NCI-H226 (cell line): ENCODE results near the gene ZNF197.
A peak's percentile ranks its signal among the peaks of the same experiment; 100 is the strongest.
"Not testable (repeated sequence)": the region's sequence is repeated elsewhere in the genome, so short reads cannot be mapped to it uniquely, and the experiment has no call there.

Source experiments
- DNase-seq: peaks from one replicate; pipeline ENCODE4 v3.0.0-alpha.2; 2015

The ZNF197 gene

GRCh38 chr3:44624749-44625480 is at the start of gene ZNF197:
Gene ZNF197 (plus strand): TSS chr3:44625036. CDS start chr3:44629155, 4,119 bp downstream.
- DNase-seq = peak; percentile 87

GRCh38 chr3:44576613-44577012 is 48.2 kb upstream of the ZNF197 start:
- DNase-seq = no peak

GRCh38 chr3:44577354-44577952 is 47.4 kb upstream of the ZNF197 start:
- DNase-seq = not testable (repeated sequence)

GRCh38 chr3:44578316-44578715 is 46.5 kb upstream of the ZNF197 start:
- DNase-seq = not testable (repeated sequence)

GRCh38 chr3:44578924-44579515 is 45.8 kb upstream of the ZNF197 start:
- DNase-seq = not testable (repeated sequence)

GRCh38 chr3:44579749-44580148 is 45.1 kb upstream of the ZNF197 start:
- not testable (repeated sequence) for DNase-seq

GRCh38 chr3:44580971-44581370 is 43.9 kb upstream of the ZNF197 start:
- DNase-seq = not testable (repeated sequence)

- DNase-seq = no peak
Observed at GRCh38 chr3:44584646-44585501, 40.0 kb upstream of the ZNF197 start, which contains the start of gene ZNF660. Gene ZNF660 (plus strand): TSS chr3:44584964. CDS start chr3:44594194, 9,230 bp downstream.

- DNase-seq = no peak
Observed at GRCh38 chr3:44596621-44597020, 28.2 kb upstream of the ZNF197 start.

GRCh38 chr3:44601749-44602148 is 23.1 kb upstream of the ZNF197 start:
- no peak for DNase-seq

GRCh38 chr3:44612678-44613077 is 12.2 kb upstream of the ZNF197 start:
- no peak for DNase-seq

- no peak for DNase-seq
Observed at GRCh38 chr3:44628716-44629115, 3.9 kb downstream of the ZNF197 start.

GRCh38 chr3:44632193-44632592 is 7.4 kb downstream of the ZNF197 start:
- no peak for DNase-seq

- DNase-seq = no peak
Observed at GRCh38 chr3:44642337-44642736, 17.5 kb downstream of the ZNF197 start.

- DNase-seq = no peak
Observed at GRCh38 chr3:44643024-44643423, 18.2 kb downstream of the ZNF197 start.

- no peak for DNase-seq
Observed at GRCh38 chr3:44647771-44648170, 22.9 kb downstream of the ZNF197 start.

- DNase-seq = peak; percentile 78
Observed at GRCh38 chr3:44648564-44649229, 23.9 kb downstream of the ZNF197 start, which contains the start of gene ZNF35. Gene ZNF35 (plus strand): TSS chr3:44648732. CDS start chr3:44651068, 2,336 bp downstream.

GRCh38 chr3:44649709-44650108 is 24.9 kb downstream of the ZNF197 start:
- DNase-seq = no peak

GRCh38 chr3:44654039-44654438 is 29.2 kb downstream of the ZNF197 start:
- DNase-seq = no peak

GRCh38 chr3:44659015-44659414 is 34.2 kb downstream of the ZNF197 start:
- no peak for DNase-seq

- no peak for DNase-seq
Observed at GRCh38 chr3:44659434-44659833, 34.6 kb downstream of the ZNF197 start.

- no peak for DNase-seq
Observed at GRCh38 chr3:44661189-44661588, 36.4 kb downstream of the ZNF197 start.
